Airway epithelial cell (primary cell): ENCODE measurements around the gene SULT6B1. TPM values are rescaled to one million over a fixed set of nuclear protein-coding genes. Genes with fewer than 3 reads are reported as not detected.

Experiments used
- total RNA-seq: library from RNA; depleted of rRNA; stranded (reverse); fragments of >200 nt; gene quantifications from 2 replicates; pipeline ENCODE4 v1.2.3, GENCODE V29; 2015

The SULT6B1 gene
- total RNA-seq = not detected in 2 replicates

DNA sequence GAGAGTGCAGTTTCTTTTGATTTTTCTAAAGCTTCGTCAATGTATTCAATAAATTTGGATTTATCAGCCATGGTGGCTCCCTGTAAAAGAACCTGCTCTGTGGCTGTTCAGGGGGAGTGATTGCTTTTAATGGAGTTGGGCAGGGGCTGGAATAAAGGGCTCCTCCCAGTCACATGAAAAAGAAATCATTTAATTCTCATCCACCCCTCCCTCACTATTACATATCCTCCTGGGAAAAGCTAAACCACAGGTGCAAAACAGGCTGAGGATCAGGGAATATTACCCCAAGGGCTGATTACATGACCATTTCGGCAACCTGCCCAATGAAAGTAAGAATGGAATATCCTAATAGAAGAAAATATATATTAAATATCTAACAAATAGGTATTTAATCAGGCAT lies at the start of gene SULT6B1:
SULT6B1 (minus strand) TSS at position 101 of the 400 bp plus-strand sequence; CDS start at position 71, 30 bp downstream.

DNA sequence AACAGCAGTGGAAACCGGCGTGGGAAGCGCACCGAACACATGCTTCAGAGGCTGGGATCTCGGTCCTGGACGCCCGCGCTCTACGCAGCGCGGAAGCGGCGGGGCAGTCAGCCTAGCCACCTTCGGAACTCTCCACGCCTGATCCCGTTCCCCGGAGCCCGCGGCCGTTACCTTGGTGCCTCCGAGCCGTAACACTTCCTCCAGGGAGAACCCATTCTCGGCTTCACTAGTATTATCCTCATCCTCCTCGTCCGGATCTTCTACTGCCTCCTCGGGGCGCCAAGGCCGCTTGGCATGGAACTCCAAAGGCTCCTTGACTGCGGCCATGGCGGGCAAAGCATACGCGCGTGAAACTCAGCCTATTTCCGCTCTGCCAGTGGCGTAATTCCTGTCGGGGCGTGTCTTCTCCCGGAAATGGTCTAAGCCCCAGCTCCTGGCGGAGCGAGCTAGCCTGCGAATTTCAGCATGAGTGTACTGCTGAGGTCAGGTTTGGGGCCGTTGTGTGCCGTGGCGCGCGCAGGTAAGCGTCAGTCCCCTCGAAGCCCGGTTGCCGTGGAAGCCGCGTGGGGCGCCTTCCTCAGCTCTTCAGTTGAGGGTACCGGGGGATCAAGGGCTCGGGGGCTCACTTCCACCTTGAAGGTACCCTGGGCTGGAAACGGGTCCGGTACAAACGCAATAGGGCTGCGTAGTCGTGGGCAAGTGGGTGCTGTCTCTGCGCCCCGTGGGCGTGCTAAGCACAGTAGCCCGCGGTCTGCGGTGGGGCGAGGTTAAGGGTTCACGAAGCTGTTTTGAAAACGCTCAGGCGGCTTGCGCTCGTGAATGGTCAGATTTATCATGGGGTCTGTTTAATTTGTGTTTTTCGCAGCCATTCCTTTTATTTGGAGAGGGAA lies 43.0 kb upstream of the SULT6B1 start, which contains the start of the genes CEBPZ and NDUFAF7:
CEBPZ (minus strand) TSS at position 356 of the 890 bp plus-strand sequence; CDS start at position 327, 29 bp downstream.
NDUFAF7 (plus strand) TSS at position 418 of the 890 bp plus-strand sequence; CDS start at position 466, 48 bp downstream.

DNA sequence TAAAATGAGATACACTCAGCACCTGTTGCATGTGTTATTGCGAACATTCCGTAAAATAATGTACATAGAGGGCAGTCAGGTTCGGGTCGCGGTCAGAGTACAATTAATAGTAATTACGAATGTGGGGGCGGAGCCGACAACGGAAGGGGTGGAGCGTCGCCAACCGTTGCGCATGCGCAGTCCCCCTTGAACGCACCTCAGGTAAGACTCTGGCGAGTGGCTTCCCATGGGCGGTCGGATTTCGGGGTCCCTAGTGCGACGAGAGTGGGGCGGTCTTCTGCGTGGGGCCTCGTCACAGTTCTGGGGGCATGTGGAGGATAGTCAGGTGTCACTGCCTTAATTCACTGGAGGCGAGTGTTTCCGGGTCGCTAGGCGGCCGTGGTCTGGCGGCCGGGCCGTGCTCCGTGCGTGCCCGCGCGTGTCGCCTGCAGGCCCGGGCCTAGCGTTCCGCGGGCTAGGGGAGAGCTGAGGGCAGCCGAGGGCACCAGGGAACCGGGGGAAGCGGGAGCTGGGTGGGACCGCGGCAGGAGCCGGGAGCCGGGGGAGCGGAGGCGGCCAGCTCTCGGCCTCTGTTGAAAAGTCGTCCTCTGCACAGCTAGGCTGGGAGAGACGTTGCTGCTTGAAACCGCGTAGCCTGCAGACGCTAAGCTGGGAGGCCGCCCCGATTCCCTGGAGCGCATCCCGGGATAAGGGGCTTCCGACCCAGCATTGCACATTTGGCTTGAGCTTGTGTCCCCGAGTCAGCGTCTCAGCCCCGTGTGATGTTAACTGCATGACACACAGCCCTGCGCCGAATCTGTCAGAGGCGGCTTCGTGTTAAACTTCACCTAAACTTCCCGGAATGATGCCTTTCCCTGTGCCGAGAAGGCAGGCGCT lies 8.1 kb upstream of the SULT6B1 start, which contains the start of gene CEBPZOS:
CEBPZOS (plus strand) TSS at position 177 of the 876 bp plus-strand sequence. CDS start 3,209 bp downstream, outside the sequence.

DNA sequence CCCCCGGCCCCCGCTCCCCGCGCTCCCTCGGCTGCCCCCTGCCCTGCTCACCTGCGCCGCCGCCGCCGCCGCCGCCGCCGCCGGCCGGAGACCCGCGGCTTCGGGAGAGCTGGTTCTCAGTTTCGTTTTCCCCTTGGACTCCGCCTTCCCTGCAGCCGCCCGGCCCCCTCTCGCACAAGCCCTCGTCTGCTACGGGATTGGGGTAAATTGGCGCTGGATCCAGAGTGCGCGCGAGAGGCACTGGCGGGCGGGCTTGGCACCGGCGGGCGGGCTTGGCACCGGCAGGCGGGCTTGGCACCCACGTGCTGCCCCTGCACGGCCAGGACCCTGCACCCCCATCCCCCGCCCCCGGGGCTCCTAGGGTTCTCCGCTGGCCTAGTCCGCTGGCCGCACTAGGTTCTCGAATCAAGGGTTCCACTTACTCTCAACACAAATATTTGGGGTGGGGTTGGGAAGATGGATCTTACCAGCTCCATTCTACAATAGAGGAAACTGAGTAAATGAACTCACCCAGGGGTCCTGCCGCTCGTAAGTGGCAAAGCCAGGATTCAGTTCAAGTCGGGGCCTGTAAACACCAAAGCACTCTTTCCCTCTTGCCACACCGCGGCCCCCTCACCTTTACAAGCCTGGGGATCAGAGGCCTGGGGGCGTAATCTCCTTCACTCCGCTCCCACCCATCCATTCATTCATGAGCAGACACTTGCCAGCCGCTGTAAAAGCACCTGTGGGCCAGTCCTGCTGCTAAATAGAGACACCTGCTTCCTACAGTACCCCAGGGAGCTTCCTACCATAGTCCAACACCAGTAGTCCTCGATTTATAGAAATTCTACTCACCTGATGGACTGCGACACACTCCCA lies 31.4 kb downstream of the SULT6B1 start, which contains the start of gene EIF2AK2:
EIF2AK2 (minus strand) TSS at position 124 of the 858 bp plus-strand sequence. CDS start 9,174 bp downstream, outside the sequence.

Other genes with a start within 250 kb of the SULT6B1 start
- 10.8 and 14.5 TPM in 2 replicates for gene STRN, start 222.1 kb downstream of the SULT6B1 start, total RNA-seq
- gene HEATR5B, start 104.3 kb downstream of the SULT6B1 start, total RNA-seq = 8.1 and 10.8 TPM in 2 replicates
- 2.4 and 4.2 TPM in 2 replicates for gene GPATCH11, start 104.2 kb downstream of the SULT6B1 start, total RNA-seq
- gene EIF2AK2, start 31.7 kb downstream of the SULT6B1 start, total RNA-seq = 9.2 and 13.1 TPM in 2 replicates
- 18.4 and 23.3 TPM in 2 replicates for gene CEBPZOS, start 7.8 kb upstream of the SULT6B1 start, total RNA-seq
- gene CEBPZ, start 42.9 kb upstream of the SULT6B1 start, total RNA-seq = 29.3 and 31.9 TPM in 2 replicates
- 8.5 and 9.7 TPM in 2 replicates for gene NDUFAF7, start 43.0 kb upstream of the SULT6B1 start, total RNA-seq
- 13.2 and 22.5 TPM in 2 replicates for gene PRKD3, start 136.2 kb upstream of the SULT6B1 start, total RNA-seq
- gene QPCT, start 156.0 kb upstream of the SULT6B1 start, total RNA-seq = 2.5 and 2.9 TPM in 2 replicates